Left hindlimb (tissue), 1 donor: ENCODE results near the gene HSD11B1.
"Not testable (repeated sequence)": the region's sequence is repeated elsewhere in the genome, so short reads cannot be mapped to it uniquely, and the experiment has no call there.

Experiments
- DNase-seq: peaks from one replicate; pipeline ENCODE4 v3.0.0-alpha.2; 2018

Gene HSD11B1

DNA sequence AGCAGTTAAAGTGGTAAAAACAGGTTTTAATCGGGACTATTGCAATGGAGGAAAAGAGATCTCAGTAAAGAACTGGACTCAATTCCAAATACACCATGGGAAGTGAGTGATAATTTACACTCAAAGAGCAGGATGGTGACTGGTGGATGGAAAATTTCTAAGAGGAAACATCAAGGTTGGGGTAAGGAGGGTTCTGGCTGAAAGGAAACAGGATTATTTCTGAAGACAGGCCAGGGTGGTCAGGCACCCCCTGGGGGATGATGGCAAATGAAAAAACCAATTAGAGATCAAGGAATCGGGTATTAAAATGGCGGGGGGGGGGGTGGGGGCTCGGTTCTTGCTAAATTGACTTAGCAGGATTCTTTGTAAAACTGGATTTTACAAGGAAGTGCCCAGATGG lies 12.3 kb upstream of the HSD11B1 start:
- DNase-seq, result no peak

DNA sequence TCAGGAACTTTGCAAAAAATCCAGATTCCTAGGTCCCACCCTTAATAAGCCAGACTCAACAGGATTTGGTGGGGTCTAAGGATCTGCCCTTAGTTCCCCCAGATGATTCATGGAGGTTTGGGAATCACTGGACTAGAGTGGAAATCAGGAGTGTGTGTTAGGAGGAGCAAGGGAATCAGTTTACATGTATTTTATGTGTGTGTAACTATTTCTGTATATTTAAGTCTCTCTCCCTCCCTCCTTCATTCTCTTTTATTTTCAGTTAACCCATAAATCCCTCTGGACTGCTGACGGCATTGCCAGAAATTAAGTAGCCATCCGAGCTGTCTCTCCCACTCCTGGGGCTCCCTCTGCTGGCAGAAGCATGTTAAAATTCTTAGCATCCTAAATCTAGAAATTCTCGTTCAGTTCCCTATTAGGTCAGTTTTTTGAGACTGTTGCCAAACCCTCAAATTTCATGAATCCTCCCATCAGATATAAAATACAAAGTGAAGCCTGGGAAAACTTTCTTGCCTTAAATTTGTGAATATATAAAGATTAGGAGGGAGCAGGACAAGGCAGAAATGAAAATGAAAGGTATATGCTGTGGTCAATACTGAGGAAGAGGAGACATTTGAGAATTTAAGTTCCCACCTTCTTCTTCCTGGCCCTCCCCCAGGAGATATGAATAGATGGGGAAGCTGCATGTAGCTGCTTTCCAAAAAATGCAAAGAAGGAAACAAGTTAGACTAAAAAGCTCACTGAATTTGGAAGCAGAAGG lies 11.7 kb upstream of the HSD11B1 start:
- peak; percentile 69 for DNase-seq

DNA sequence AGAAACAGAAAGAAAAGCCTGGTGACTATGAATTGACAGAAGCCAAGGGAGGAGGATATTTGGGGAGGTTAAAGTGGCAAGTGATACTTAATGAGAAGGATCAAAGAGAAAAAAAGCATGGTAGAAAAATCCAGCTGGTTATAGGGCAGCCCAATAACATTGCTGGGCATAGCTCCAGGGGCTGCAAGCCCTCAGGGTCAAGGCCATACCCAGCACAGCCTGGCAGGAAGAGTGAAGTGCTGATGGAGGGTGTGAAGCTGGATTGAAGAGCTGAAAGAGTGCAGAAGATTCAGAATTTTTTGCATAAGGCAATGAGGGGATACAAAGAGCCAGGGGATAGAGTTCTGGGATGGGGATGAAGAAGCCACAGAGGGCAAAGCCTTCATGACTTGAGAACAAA lies 8.0 kb upstream of the HSD11B1 start:
- no peak for DNase-seq

DNA sequence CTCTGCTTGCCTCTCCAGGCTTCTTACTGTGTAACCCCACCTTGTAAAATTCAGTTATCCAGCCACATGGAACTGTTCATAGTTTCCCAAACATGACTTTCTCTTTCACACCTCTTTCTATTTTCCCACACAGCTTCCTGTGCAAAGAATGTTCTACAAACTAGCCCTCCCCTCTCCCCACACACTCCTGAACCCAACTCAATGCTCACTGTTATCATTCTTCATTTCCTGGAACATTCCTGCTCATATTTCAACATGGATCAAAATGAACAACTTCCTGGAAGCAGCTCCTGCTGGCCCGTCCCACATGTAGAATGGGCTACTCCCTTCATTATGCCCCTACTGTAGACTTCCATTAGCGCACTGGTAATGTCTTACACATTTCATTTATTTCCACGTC lies 7.5 kb upstream of the HSD11B1 start:
- DNase-seq, result no peak

DNA sequence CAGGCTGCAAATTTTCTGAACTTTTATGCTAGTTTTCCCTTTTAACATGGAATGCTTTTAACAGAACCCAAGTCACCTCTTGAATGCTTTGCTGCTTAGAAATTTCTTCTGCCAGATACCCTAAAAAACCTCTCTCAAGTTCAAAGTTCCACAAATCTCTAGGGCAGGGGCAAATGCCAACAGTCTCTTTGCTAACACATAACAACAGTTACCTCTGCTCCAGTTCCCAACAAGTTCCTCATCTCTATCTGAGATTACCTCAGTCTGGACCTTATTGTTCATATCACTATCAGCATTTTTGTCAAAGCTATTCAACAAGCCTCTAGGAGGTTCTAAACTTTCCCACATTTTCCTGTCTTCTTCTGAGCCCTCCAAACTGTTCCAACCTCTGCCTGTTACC lies 4.0 kb upstream of the HSD11B1 start:
- not testable (repeated sequence) for DNase-seq

DNA sequence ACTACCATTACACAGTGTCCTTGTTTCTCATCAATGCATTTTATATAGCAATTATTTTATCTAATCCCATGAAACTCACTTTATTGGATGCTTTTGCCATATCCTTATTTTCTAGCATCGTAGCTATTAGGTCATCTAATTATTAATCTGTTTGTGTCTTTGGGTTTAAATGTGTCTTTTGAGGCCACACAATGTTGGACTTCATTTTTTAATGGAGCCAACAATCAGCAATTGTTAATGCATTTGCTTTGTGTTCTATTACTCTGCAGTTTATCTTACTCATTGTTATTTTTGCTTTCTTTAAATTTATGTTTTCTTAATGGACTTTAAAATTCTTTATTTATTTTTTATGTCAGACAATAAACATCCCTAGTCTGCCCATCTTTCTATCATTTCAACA lies 1.8 kb upstream of the HSD11B1 start:
- DNase-seq, result no peak

DNA sequence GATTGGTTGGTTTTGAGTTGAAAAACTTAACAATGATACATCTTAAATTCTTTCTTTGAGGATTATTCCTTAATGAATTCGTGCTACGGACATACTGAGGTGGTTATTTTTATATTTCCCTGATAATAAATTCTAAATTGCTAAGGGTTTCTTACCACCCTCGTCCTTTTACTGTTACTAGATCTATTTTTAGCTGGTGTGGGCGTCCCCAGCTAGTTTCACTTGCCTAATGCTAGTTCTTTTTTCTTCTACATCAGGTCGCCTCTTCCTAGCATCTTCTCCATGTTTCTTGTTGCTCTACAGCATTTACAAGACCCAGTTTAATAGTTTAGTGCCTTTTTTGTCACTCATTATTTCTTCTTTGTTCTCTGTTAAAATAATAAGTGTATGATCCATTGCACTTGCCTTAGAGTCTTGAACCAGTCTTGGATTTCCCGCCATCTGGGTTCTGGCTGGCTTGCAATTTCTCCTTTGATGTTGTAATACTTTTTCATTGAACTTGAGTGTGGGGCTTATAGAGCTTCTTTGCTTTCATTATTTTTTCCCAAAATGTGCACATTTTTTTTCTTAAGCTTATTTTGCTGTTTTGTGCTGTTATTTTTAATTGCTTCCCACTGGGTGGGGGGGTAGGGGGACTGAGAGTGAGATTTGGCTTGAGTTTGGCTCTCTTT lies 677 bp upstream of the HSD11B1 start:
- no peak for DNase-seq

DNA sequence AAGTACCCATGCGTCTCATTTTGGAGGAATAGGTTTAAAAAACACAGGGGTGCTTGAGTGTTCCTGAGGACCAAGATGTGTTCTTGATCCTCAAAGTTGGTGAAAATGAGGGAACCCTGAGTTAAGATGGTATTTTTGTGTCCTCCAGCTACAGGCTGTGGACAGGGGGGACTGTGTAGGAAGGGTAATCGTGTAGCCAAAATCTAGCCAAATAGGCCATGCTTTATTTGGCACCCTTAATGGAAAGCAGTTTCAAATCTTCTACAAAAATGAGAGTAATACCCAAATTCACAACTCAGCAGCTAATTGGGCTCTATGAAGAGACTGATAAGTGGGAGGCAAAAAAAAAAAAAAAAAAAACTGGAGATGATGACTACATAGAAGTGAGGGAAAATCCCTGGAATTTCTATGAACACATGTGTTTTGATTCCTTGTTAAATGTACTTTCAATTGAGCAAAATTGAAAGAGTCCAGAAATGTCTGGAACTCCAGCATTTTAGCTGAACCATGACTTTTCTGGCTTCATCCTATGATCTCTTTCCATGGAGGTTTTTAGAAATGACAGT lies 470 bp downstream of the HSD11B1 start:
- DNase-seq, result no peak

DNA sequence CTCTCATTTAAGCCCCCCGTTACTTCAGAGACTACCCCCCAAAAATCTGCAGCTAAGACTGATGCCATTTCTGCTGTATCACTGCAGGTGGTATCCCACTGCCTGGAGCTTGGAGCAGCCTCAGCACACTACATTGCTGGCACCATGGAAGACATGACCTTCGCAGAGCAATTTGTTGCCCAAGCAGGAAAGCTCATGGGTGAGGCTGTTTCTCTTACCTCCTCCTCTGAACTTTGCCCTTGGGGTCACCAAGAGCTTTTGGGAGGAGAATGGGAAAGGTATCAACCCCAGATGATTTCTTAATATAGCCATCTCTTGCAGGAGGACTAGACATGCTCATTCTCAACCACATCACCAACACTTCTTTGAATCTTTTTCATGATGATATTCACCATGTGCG lies 2.0 kb downstream of the HSD11B1 start:
- DNase-seq, result no peak

DNA sequence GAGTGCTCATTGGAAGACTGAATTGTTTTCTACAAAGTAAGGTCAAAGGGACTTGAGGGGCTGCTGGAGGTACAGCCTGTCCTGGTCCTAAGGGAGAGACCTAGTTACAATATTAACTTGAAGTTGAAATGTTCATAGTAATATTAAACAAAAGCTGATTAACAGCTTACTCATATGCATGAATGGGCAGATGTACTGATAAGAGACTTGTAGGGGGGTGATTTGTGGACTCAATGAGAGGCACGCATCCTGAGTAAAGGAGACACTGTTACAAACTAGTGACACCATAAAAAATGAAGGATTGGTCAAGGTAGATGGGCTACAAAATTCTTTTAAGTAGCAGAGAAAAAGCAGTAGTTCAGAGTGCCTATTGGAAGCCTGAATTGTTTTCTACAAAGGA lies 2.7 kb downstream of the HSD11B1 start:
- no peak for DNase-seq

DNA sequence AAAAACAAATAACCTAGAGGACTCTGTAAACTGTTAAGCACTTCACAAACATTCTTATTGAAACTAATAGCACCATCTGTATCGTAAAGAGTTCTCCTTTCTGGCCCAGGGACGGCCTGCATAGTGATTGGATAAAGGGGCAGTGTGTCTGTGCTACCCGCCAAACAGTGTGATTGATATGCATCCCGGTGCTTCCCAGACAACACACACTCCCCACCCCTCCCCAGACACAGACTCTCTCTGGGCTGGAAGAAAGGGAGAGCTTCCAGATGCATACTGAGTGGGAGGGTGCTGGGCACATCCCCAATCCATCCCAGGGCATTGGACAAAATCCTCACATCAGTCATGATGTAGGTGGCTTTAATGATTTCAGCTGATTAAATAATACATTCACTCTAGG lies 3.7 kb downstream of the HSD11B1 start:
- DNase-seq, result no peak

DNA sequence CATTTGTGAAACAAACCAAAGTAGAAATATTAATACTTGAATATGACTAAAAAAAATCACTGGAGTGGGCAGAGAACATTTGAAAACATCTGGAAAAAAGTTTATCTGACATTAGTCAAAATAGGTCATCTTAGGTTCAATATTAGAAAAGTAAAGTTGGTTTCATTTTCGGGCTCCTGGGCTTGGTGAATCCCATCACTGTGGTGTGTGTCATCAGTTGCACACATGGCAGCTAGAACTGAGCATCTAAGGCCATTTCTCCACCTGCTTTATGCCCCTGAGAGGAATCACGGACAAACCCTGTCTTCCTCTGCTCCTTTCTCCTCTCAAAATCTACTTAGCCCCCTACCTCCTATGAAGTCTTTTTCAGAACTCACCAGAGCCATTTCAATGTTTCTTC lies 5.4 kb downstream of the HSD11B1 start:
- DNase-seq, result no peak

DNA sequence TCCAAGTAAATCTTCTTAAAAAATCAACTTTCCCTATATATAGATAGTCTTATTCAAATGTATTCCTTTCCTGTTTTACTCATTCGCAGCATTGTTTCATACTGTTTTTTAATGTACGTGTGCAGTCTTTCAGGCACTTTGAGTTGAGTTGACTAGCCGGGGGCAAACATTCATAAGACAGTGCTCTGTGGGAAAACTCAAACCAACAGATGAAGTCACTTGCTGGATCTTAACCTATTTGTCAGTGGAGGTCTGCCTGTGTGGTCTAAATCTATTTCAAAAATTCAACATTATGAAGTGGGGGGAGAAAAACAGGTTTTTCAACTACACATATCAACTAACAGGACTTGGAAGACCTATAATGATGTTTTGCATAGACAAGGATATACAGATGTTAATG lies 6.2 kb downstream of the HSD11B1 start:
- no peak for DNase-seq

DNA sequence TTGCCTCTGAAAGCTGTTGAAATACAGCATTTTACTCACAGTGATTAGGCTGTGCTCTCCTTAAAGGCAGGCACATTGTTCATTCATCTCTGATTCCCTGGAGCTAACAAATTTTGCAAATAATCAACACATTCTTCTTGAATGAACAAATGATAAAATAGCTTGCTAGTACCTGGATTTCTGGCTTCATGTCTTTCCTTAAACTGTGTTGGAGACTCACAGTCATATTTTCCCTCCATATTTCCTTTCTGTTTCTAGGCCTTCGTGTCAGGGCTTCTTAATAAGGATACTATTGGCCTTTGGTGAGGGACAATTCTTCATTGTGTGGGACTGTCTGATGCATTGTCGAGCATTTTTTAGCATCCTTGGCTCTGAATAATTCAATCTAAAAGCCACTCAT lies 9.7 kb downstream of the HSD11B1 start:
- no peak for DNase-seq

DNA sequence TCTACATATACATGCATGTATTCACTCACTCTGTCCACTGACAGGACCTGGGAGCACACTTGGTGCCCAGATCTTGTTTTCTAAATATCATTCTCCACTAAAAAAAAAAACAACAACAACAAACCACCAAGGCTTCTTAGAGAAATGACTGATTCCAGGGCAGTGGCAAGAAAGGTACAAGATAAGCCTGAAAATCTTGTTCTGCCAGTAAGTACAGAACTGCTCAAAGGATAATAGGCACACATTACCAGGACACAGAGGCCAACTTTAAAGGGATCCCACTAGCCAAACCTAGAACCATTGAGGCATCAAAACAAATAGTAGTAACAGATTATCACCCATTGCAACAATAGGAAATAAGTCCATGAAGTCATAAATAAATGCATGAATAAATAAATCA lies 10.7 kb downstream of the HSD11B1 start:
- no peak for DNase-seq

DNA sequence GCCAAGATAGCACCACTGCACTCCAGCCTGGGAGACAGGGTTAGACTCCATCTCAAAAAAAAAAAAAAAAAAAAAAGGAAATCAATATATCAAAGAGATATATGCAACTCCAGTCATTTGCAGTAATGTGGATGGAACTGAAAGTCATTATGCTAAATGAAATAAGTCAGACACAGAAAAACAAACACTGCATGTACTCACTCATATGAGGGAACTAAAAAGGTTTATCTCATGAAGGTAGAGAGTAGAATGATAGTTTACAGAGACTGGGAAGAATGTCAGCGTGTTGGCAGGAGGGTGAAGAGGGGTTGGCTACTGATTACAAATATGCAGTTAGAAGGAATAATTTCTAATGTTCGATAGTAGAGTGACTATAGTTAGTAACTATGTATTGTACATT lies 13.2 kb downstream of the HSD11B1 start:
- DNase-seq, result no peak

DNA sequence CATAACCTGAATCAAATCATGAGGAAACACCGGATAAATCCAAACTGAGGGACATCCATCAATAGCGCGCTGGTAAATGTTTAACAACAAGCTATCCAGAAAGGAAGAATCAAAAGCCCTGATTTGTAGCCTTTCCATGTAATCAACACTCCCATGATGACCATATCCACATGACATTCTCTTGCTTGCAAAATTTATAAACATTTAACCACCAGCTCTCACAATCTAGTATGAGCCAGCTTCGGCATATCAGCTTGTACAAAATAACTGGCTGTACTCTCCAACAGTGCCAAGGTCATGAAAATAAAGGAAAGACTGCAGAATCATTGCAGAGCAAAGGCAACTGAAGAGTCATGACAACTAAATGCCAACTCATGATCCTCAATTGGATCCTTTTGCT lies 15.7 kb downstream of the HSD11B1 start:
- DNase-seq, result no peak

DNA sequence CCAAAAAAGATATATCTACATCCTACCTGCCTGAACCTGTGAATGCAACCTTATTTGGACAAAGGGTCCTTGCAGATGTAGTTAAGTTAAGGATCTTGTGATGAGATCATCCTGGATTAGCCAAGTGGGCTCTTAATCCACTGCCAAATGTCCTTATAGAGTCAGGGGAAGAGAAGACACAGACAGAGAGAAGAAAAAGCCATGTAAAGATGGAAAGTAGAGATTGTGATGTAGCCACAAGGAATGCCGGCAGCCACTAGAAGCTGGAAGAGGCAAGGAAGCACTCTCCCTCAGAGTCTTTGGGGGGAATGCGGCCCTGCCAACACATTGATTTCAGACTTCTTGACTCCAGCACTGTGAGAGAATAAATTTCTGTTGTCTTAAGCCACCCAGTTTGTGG lies 16.2 kb downstream of the HSD11B1 start:
- DNase-seq, result no peak

DNA sequence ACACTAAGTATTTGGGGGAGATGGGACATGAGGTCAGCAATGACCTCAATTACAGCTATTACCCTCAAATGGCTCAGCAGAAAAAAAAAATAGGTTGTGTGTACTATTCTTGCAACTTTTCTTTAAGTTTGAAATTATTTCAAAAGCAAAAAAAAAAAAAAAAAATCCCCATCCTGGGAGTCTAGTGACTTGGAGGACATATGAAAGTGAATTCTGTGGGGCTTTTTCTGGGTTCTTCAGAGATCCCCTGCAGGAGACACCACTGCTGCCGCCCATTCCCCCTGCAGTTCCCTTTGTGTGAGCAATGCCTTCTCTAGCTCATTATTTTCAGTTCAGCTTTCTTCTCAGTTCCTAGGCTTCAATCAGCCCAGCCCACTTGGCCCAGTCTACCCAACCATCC lies 16.7 kb downstream of the HSD11B1 start:
- DNase-seq, result no peak

DNA sequence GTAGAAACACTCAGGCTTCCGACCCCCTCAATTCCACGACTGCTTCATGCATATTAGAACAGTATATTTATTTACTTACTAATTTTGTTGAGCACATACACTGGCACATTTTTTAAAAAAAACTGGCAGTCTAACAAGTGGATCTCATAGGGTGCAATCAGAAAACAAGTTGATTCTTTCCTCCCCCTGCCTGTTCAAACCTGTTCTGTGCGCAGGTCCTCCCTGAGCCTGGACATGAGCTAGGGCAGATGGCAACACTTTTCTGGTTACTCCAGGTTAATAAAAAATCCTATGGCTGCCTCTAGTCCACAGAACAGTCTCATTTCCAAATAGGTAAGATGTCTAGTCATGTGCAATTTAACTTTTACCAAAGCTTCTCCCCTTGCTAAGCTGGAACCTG lies 18.6 kb downstream of the HSD11B1 start:
- DNase-seq, result no peak

DNA sequence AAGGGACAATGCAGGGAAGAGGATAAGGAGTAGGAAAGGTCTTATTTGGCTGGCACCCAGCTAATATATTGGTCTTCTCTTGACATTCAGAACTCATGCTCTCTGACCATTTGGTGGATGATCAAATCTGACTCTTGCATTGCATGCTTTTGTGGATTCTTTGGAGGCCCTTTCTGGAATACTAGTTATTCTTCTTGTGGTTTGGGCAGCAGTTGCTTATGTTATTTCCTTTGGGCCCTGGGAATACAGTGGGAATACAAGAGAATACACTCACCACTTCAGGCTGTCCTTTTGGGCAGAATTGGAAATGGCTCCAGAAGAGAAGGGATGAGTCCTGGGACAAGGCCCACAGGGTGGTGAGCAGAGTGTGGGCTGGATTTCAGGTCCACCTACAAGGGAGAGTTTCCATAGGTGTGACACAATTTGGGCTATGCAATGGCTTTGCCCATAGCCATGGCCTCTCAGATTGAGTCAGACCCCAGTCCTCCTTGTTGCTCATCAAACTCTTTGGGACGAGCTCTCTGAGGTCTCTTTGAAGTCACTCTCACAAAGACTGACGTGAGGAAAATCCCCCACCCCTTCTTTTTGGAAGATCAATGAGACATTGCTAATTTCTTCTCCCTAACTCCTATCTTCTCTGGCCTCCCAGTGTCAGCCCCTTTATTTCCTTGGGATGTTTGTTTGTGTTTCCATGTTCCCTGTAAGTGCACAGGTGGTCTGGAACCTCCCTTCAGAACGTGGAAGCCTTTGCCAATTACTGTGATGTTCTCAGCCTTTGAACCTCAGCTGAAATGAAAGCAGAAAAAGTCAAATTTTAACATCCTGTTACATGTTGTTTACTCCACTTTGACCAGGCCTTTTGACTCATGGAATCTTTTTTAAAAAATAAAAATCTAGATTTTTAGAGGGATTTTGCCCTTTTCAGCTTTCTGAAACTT lies 19.4 kb downstream of the HSD11B1 start:
- no peak for DNase-seq

DNA sequence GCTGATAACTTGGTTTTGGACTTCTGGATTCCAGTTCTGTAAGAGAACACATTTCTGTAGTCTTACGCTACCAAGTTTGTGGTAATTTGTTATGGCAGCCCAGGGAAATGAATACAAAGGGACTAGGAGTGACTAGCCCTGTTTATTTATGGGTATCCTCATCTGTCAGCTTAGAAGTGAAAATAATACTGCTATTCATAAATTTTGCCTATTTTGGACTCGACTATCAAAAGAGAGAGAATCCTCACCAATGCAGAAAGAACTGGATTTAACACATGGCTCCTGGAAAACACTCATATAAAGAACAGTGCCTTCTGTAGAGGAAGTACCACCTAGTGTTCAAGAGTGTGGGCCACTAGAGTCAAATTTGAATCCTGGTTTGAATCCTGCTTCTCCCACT lies 22.6 kb downstream of the HSD11B1 start:
- no peak for DNase-seq

DNA sequence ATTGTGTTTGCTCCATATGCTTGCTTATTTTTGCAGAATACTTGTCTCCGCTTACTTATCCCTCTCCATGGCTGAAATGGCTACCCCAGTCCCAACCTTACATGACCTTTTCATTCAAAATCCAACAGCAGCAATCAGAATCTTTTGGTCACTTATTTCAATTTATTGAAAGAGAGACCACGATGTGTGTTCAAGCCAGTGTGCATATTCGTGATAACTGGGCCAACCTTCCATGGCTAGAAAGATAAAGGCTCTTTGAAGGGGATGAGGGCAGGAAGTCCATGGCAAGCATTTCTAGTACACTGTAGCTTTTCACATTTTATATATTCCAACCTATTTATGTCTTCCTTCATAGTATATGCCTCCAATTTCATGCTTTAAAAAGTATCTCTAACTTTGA lies 23.1 kb downstream of the HSD11B1 start:
- DNase-seq, result no peak
